GM18907 (cell line): ENCODE measurements around the gene DDX39B.
"Not testable (repeated sequence)": the region's sequence is repeated elsewhere in the genome, so short reads cannot be mapped to it uniquely, and the experiment has no call there.

Experiments
- ATAC-seq: cut with Tn5 transposase; IDR thresholded peaks from one replicate; pipeline ENCODE4 v1.9.1; 2021; ENCODE audit warnings: mild to moderate bottlenecking, moderate library complexity; ENCODE audit not compliant: unreplicated experiment

The DDX39B gene

DNA sequence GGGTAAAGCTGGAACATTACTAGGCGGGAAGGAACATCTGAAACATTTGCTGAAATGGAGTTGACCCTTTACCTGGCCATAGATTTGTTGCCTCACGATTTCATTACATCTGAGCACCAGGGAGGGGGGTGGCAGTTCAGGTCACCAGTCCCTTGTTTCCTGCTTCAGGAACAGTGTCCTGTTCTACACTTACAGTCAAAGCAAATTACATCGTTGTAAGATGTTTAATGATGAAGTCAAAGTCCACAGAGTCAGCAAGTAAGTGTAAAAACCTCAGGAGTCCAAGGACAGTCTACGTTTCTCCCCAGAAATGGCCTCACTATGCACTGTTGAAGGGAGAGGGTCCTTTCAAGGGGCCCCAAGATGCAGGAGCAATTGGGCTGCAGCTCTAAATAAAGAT lies 52.7 kb downstream of the DDX39B start:
- no peak for ATAC-seq

DNA sequence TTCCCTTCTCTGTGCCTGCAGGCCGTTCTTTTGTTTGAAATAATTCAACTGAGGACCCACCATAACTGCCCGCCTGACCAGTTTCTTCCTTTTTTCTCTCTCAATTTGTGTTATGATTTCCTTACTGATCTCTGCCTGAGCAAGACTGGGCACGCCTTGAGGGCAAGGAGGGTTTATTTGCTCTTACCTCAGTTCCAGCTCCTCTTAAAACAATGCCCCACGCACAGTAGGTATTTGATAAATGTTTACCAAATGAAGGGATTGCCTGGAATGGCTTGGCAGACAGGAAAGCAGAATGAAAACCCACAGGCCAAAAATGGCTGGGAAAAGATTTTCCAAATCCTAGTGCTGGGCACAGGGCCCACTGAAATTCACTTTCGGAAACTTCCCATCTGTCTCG lies 54.1 kb downstream of the DDX39B start:
- not testable (repeated sequence) for ATAC-seq

DNA sequence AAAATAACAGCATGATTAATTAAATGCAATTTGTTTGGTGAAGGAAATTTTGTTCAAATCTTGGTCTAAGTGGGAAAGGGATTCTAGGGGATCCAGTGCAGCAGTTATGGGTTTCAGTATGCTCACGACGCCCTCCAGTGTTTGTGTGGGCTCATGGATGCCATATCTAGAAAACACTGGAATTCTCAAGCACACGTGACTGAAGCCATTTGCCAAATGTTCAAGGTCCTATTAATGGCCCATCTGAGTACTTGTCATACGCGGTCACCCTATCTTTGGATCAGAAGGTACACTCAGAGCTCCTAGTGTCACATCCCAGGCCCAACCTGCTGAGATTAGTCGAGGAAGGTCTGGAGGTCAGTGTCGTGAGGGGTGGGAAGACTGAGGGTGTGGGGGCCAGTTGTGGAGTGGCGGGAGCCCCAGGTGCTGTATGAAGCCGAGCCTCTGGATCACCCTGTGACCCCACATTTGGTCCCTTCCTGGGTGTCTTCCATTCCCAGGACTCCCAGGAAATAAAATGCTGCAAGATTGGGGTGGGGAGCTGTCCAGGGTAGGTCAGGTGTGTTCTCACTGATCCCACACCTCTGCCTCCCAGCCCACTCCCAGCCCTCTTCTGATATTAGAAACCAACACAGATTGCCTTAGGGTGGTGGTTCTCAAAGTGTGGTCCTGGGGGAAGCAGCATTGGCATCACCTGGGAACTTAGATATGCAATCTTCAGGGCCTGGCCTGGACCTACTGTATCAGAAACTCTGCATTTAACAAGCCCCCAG lies 55.6 kb downstream of the DDX39B start:
- not testable (repeated sequence) for ATAC-seq

DNA sequence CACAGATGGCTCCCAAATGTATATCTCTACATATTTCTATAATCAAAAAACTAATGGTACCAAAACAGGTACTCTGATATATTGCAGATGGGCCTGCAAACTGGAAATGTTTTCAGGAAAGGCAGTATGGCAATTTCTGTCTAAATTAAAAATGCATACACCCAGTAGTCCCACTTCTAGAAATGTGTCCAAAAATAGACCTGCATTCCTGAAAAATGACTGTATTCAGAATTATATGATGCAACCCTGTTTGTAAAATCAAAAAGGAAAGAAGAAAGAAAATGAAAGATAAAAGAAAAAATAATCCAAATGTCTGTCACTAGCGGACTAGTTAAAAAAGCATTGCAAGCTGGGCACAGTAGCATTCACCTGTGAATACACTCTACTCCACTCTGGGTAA lies 56.7 kb downstream of the DDX39B start:
- ATAC-seq, result no peak

DNA sequence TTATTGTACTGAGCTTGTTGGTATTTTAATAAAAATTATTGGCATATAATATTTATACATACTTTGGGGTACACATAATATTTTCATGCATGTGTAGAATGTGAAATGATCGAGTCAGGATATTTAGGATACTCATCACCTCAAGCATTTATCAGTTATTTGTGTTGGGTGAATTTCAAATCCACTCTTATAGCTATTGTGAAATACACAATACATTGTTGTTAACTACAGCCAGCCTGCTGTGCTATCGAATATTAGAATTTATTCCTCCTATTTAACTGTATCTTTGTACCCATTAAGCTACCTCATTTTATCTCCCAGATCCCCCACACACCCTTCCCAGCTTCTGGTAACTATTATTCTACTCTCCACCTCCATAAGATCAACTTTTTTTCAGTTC lies 58.4 kb downstream of the DDX39B start:
- ATAC-seq, result no peak

DNA sequence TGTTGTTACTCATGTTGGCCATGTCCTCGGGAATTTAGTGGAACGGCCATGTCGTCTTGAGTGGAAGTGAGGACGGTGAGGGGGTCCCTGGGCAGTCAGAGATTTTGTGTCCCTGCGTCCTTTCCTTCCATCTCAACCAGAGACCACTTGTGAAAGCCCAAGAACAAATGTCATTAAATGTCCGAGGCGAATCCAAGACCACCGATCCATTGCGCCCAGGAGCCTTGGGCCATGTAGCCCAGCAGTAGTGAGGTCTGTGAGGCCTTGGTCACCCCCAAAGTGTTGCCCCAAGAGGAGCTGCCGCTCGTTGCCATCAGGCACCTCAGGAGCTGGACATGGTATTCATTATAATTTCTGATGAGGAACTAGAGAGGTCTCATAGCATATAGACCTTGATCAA lies 61.2 kb downstream of the DDX39B start:
- ATAC-seq, result no peak
